HG02852 (cell line): ENCODE measurements around the gene OR6K6.

Experiments
- ATAC-seq: cut with Tn5 transposase; IDR thresholded peaks from one replicate; pipeline ENCODE4 v1.9.1; 2021; ENCODE audit warnings: mild to moderate bottlenecking, moderate library complexity; ENCODE audit not compliant: unreplicated experiment

OR6K6 gene

GRCh38 chr1:158754420-158754819, at the start of gene OR6K6:
TSS of gene OR6K6 (plus strand) at chr1:158754720. CDS start at chr1:158754888, 168 bp downstream.
- ATAC-seq = no peak

- ATAC-seq = no peak
Observed at GRCh38 chr1:158706096-158706495, 48.4 kb upstream of the OR6K6 start.

- no peak for ATAC-seq
Observed at GRCh38 chr1:158711098-158711497, 43.4 kb upstream of the OR6K6 start.

GRCh38 chr1:158714754-158715153, 39.8 kb upstream of the OR6K6 start:
- ATAC-seq = no peak

- no peak for ATAC-seq
Observed at GRCh38 chr1:158716335-158716734, 38.2 kb upstream of the OR6K6 start.

- ATAC-seq = no peak
Observed at GRCh38 chr1:158717344-158717743, 37.2 kb upstream of the OR6K6 start.

GRCh38 chr1:158719664-158720063, 34.9 kb upstream of the OR6K6 start:
- no peak for ATAC-seq

- no peak for ATAC-seq
Observed at GRCh38 chr1:158720620-158721019, 33.9 kb upstream of the OR6K6 start, which contains the start of gene OR6K3. TSS of gene OR6K3 (minus strand) at chr1:158720720. CDS start at chr1:158718115, 2,605 bp downstream.

GRCh38 chr1:158724442-158724841, 30.1 kb upstream of the OR6K6 start:
- no peak for ATAC-seq

- no peak for ATAC-seq
Observed at GRCh38 chr1:158728510-158729225, 25.9 kb upstream of the OR6K6 start.

- no peak for ATAC-seq
Observed at GRCh38 chr1:158730453-158730852, 24.1 kb upstream of the OR6K6 start.

GRCh38 chr1:158731707-158732106, 22.8 kb upstream of the OR6K6 start:
- ATAC-seq = no peak

GRCh38 chr1:158732524-158732923, 22.0 kb upstream of the OR6K6 start:
- ATAC-seq = no peak

GRCh38 chr1:158735848-158736247, 18.7 kb upstream of the OR6K6 start:
- no peak for ATAC-seq

GRCh38 chr1:158752155-158752712, 2.3 kb upstream of the OR6K6 start:
- no peak for ATAC-seq

- no peak for ATAC-seq
Observed at GRCh38 chr1:158771950-158772866, 17.7 kb downstream of the OR6K6 start, which contains the start of gene OR6N1. TSS of gene OR6N1 (minus strand) at chr1:158772195. CDS start at chr1:158766682, 5,513 bp downstream.

- ATAC-seq = no peak
Observed at GRCh38 chr1:158781104-158781503, 26.6 kb downstream of the OR6K6 start, which contains the start of gene OR6N2. TSS of gene OR6N2 (minus strand) at chr1:158781204. CDS start at chr1:158777635, 3,569 bp downstream.

- ATAC-seq = no peak
Observed at GRCh38 chr1:158793604-158794003, 39.1 kb downstream of the OR6K6 start.

GRCh38 chr1:158794247-158794646, 39.7 kb downstream of the OR6K6 start:
- ATAC-seq = no peak

- no peak for ATAC-seq
Observed at GRCh38 chr1:158798531-158798930, 44.0 kb downstream of the OR6K6 start.

GRCh38 chr1:158799689-158800088, 45.2 kb downstream of the OR6K6 start:
- no peak for ATAC-seq
